Activated CD8-positive, alpha-beta memory T cell treated with anti-CD3 and anti-CD28 coated beads, Interleukin-2, amount 50 U/mL, for 4 hours (primary cell): ENCODE data around the gene ECSCR.
"Not testable (repeated sequence)": the region's sequence is repeated elsewhere in the genome, so short reads cannot be mapped to it uniquely, and the experiment has no call there.

Experiments used
- DNase-seq: peaks from one replicate; pipeline ENCODE4 v3.0.0-alpha.2; 2020

ECSCR gene

DNA sequence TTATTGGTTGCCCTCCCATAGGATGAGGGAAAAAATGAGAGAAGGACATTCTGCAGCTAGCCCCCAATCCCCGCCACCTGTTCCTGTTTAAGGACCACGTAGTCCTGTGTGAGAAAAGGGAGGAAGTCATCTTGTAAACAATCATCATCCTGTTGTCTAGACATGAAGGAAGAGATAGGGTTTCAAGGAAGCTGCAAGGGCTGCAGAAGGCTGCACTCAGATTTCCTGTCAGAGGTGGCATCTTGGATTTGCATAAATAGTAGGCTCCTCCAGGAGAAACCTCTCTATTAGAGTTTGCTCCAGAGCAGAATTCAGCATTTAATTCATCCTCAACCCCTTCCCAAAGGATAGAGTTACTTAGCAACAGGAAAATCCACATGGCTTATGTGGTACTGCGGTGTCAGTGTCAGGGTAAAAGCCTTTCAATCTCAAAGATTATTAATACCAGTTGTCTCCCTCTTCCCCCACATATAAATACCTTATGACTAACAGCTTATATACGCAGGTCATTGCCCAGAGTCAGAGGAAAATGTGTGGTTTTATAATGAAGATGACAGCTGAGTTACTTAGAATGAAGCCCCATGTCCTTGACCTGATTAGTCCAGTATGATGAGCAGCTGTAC is 18.6 kb downstream of the ECSCR start:
- DNase-seq, result no peak

- not testable (repeated sequence) for DNase-seq
Measured at GRCh38 chr5:139440416-139440815, 22.1 kb downstream of the ECSCR start.

DNA sequence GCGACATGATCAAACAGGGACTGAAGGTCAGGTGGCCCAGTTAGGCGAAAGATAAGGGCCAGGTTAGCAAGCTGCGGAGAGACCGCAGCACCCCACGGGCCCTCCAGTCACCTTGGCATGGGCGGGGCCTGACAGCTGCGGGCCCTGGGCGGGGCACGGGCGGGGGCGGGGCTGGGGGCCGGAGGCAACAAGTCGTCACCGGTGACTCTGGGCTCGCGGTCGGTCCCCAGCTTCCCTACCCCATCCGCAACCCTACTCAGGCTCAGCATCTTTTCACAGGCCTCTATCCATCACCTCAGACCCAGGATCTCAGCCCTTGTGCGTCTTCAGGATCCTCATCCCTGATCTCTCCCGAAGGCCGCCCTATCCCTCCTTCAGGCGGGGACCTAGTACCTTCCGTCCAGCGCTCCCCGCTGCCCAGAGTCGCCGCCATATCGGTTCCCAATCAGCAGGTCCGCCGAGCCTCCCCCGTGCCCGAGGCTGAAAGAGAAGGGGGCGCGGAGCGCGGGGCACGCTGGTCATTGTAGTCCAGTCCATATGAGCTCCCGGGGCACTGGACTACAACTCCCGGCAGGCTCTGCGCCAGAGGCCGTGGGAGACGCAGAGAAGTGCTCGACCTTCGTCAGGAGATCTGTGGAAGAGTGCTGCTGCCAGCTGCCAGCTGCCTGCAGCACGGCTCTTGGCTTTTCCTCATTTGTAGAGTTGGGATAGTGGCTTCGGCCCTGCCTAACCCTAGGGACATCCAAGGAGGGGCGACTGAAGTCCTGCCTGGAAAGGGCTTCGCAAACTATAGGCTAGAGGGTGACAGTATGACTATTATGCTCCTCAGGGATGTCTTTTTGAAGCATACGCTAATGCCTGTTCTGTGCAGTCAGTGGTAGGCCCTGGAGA is 23.3 kb downstream of the ECSCR start, which contains the start of gene DNAJC18:
TSS of gene DNAJC18 (minus strand) at position 513 of the 891 bp plus-strand sequence. CDS start at position 433, 80 bp downstream.
- DNase-seq, result peak; percentile 90

GRCh38 chr5:139438707-139439012 is 23.9 kb downstream of the ECSCR start:
- DNase-seq, result no peak

DNA sequence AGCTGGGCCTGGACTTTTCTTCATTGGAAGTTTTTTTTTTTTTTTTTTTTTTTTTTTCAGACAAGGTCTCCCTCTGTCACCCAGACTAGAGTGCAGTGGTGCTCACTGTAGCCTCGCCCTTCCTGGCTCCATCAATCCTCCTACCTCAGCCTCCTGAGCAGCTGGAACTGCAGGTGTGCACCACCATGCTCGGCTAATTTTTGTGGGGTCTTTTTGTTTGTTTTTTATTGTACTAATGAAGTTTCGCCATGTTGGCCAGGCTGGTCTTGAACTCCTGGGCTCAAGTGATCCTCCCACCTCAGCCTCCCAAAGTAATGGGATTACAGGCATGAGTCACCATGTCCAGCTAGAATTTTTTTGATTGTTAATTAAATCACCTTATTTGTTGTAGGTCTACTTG is 26.9 kb downstream of the ECSCR start:
- no peak for DNase-seq

DNA sequence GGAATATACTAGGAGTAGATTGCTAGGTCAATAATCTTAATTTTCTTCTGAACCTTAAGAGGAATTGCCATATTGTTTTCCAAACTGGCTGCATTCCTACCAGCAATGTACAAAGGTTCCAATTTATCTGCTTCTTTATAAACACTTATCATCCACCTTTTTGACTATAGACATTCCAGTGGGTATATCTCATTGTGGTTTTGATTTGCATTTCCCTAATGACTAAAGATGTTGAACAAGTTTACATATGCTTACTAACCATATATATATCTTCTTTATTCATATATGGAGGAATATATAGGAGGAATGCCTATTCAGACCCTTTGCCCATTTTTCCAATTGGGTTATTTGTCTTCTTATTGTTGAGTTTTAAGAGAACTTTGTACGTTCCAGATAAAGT is 30.8 kb downstream of the ECSCR start:
- no peak for DNase-seq

DNA sequence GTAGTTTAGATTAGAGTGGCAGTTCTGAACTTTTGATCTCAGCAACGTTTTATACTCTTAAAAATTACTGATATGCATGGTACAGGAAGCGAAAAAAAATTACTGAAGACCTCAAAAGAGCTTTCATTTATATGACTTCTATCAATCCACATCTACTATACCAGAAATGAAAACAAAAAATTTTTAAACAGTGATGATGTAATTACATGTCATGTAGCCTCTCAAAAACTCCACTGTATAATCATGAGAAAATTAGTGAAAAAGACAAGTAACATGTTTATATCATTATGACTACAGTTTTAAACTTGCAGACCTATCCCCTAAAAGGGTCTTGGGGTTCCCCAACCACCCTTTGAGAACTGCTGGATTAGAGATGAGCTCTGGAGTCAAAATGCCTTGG is 32.5 kb downstream of the ECSCR start:
- DNase-seq, result no peak

- DNase-seq, result no peak
Measured at GRCh38 chr5:139426203-139426885, 36.2 kb downstream of the ECSCR start.

- no peak for DNase-seq
Measured at GRCh38 chr5:139425497-139425896, 37.0 kb downstream of the ECSCR start.

DNA sequence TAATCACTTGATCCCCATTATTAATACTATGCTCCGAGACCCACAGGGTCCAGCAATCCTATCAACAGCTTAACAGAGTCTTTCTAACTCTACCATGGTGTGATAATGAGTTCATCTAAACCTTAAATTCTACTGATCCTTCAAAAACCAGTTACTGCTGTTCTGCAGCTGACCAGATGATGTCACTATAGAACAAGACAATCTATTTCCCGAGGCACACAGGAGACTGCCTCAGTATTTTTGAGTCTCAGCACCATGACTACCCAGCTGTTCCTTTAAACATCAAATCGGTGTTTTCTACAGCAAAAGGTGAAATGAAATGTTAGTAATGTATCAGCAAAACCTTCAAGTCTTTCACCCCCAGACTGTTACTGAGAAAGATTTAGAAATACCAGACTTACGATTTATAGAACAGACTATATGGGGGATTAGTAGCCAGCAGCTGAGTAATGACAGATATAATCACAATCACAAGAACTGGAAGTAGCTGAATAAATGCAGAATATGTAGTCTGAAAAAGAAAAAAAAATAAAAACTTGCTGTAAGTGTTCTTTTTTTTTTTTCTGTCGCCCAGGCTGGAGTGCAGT is 40.1 kb downstream of the ECSCR start:
- DNase-seq, result peak; percentile 38

DNA sequence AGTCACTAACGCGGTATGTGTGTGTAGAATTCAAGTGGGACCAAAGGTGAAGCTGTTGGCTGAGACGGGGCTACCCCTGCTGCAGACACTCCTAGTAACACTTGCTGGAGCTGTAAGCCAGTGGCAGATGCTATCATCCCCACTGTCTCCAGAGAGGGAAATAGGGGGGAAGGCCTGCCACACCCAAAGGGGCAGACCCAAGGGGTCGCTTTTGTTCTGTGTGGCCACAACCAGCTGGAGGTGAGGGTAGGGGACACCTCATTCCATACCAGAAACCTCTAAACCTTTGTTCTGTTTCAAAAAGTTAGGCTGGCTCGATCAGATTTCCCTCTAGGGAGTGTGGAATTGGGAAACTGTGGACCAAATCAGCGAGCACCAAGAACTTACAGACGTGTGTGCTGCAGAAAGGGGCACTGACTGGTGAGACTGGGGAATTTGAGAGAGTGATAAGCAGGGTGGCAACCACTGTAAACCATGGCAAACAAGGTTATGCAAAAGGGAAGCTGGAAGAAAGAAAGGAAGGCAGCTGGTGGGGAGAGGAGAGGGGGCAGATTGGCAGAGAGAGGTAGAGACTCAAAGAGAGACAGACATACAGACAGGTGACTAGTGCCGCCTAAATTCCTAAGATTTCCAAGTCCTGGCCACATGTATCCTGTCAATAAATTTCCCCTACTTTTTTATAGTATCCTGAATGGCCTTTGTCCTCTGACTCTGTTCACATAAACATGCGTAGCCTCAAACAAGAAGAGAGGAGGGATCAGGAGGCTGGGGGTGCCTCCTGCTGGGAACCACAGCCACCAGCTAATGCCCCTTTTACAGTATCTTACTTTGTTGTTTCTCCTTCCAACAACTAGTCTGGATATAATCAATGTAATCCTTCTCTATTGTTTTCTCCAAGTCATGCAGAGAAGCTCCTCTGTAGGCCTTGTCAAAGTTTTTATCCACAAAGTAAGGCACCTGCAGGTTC is 43.0 kb downstream of the ECSCR start:
- no peak for DNase-seq

DNA sequence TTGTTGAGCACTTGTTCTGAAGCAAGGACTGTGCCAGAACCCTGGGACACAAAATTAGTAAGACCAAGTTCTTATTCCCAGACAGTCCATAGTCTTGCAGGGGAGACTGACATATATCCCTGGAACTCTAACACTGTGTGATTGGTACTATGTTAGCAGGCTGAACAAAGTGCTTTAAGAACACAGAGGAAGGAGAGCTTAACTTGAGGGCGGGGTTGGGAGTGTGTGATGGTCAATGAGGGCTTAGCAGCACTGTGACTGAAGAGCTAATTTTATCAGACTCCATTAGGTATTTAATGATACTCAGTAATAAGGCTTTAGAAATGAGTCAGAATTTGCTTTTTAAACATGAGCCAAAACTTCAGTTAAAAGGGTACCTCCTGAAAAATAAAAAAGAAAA is 43.8 kb downstream of the ECSCR start:
- DNase-seq, result no peak

GRCh38 chr5:139417214-139417613 is 45.3 kb downstream of the ECSCR start:
- no peak for DNase-seq

DNA sequence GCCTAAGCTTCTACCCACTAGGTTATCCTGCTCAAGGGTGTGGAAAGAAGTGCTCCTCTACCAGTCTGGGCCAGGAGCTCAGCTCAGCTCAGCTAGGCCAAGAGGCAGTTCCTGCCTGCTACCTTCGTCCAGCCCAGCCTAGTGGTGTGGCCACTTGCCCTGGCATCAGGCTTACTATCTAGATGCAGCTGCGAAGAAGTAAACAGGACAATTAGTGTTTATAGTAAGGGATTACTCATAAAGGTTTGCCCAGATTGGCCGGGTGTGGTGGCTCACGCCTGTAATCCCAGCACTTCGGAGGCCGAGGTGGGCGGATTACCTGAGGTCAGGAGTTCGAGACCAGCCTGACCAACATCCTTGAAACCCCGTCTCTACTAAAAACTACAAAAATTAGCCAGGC is 45.9 kb downstream of the ECSCR start:
- no peak for DNase-seq

- no peak for DNase-seq
Measured at GRCh38 chr5:139415869-139416268, 46.7 kb downstream of the ECSCR start.

- no peak for DNase-seq
Measured at GRCh38 chr5:139415221-139415861, 47.2 kb downstream of the ECSCR start.

DNA sequence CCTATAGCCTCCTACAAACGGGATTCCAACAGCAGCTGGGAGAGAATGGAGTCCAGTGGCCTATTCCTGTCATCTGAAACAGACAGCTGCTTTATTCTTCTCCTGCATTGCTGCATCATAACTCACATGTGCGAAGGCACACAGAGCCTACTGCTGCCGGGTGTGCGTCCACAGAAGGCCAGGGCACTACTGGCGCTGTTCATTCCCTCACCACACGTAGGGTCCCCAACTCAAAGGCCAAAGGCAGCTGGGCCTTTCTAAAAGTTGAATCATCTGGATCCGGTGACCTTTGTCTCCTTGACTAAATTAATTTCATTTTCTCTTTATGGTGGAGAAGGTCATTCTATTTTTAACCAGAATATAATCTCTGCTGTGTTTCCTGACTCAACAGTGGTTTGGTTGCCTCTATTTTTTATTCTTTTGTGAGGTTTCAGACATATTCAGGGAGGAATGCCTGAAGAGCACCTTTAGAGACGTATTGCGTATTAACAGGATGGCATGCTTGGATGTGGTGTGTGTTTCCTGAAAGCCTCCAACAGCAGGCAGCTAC is 47.9 kb downstream of the ECSCR start:
- DNase-seq, result no peak

DNA sequence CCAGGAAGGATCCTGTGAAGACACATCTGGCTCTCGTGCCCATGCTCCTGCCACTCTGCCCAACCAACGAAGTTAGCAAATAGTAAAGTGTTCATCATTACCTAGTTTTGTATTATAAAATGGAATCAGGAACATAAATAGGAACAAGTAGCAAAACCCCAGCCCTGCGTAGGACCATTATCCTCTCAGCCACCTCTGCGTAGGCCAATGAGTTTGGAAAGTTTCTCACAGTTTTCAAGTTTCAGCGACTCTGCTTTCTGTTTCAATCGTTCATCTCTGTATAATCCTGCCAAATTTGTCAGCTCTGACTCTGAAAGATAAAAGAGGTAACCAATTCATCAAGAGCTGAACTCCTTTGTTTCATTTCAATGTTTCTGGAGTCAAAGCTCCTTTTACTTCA is 48.6 kb downstream of the ECSCR start:
- no peak for DNase-seq

- no peak for DNase-seq
Measured at GRCh38 chr5:139413153-139413552, 49.4 kb downstream of the ECSCR start.

DNA sequence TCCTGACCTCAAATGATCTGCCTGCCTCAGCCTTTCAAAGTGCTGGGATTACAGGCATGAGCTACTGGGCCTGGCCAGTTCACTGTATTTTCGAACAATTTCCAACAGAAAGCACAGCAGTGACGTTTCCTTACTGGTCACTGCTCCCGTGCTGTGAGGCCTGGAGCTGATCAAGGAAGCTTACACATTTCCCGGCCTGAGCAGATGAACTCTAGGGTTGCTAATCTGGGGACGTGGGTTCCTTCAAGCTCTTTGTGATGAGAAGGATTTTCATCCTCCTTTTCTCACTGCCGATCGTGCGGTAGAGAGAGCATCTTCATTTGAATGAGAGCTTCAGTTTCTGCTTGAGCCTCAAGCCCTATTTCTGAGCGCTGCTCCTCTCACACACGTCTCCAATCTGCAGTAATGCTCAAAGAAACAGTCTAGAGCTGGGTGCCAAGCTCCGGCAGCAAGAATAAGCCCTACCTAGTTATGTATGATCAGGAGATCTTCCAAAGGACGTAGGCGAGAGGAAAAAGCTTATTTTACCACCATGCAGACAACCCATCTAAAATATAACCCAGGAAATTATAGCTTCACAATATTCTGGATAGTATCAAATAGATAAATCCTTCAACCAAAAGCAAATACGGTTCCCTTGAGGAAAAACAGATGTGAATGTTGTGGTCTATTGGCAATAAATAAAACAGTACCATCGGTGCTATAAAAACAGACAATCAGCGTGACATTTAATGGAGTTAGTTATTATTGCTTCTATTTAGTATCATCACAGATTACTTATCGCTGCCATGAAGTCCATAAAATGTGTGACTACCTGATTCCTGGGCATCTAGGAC is 51.3 kb downstream of the ECSCR start:
- DNase-seq, result no peak
